HepG2 (cell line): ENCODE data around the gene KRTAP4-16. TPM values are rescaled to one million over a fixed set of nuclear protein-coding genes. Genes with fewer than 3 reads are reported as not detected.
"Not testable (repeated sequence)": the region's sequence is repeated elsewhere in the genome, so short reads cannot be mapped to it uniquely, and the experiment has no call there.

Experiments used
- ATAC-seq: fragments of 200-7000 bp; cut with Tn5 transposase; 3 replicates; pipeline ENCODE4 v1.9.1; 2020; ENCODE audit warnings: mild to moderate bottlenecking, moderate library complexity
- BruUV-seq: library from RNA; stranded (reverse); fragments of 400-500 nt; replicated peaks from 2 replicates; lab custom pipeline; 2021; lab: Mats Ljungman, UMichigan
- CTCF ChIA-PET: fragments of 300-600 bp; formaldehyde crosslinking; extraction: SDS; loops from one replicate; lab custom pipeline; 2021; ENCODE audit warnings: low total read pairs, inconsistent platforms, low intra/inter-chr PET ratio; lab: Yijun Ruan, JAX
- POLR2A ChIA-PET: fragments of 350-600 bp; sonication (Branson Sonifier 250); formaldehyde crosslinking; loops from one replicate; lab custom pipeline; 2020; ENCODE audit warnings: antibody characterized with exemption, inconsistent platforms; lab: Yijun Ruan, JAX
- DNase-seq: peaks from one replicate; pipeline ENCODE4 v3.0.0-alpha.2; 2015; ENCODE audit warnings: low spot score
- FAIRE-seq: peaks from 3 replicates; lab custom pipeline; 2011; peaks lifted over from hg19 to GRCh38; lab: Jason Lieb, UNC
- H2AFZ ChIP-seq: one replicate; pipeline ENCODE4 v1.6.1; 2011; ENCODE audit warnings: low read length, inconsistent platforms
- H3K27ac ChIP-seq: fragments of 300-600 bp; 3 replicates; pipeline ENCODE4 v1.8.0; 2011; ENCODE audit warnings: mixed run types, mild to moderate bottlenecking, mixed read lengths, low read length, inconsistent platforms; ENCODE audit not compliant: insufficient read depth; ENCODE audit errors: extremely low read length
- H3K27me3 ChIP-seq, 2 experiments: fragments of 200-600 bp in 1 of 2; 2 replicates in 1 of 2; 3 replicates in 1 of 2; pipeline versions ENCODE4 v1.6.0 to v1.8.0; 2011; ENCODE audit warnings: low read length in 2 of 2, mild to moderate bottlenecking in 2 of 2, moderate library complexity in 2 of 2, inconsistent platforms in 1 of 2; ENCODE audit not compliant: insufficient read depth in 2 of 2, control insufficient read depth in 1 of 2
- H3K36me3 ChIP-seq, 2 experiments: fragments of 200-600 bp in 1 of 2; replicated peaks in 1 of 2; 2 replicates in 1 of 2; 3 replicates in 1 of 2; pipeline versions ENCODE4 v1.5.1 to v1.8.0; 2011; ENCODE audit warnings: low read length in 2 of 2, inconsistent platforms in 1 of 2; ENCODE audit not compliant: insufficient read depth in 2 of 2, control insufficient read depth in 1 of 2
- H3K4me1 ChIP-seq: 2 replicates; pipeline ENCODE4 v1.5.1; 2012; ENCODE audit warnings: low read length, inconsistent platforms; ENCODE audit not compliant: insufficient read depth
- H3K4me2 ChIP-seq: 2 replicates; pipeline ENCODE4 v1.6.0; 2011; ENCODE audit warnings: low read depth, low read length, inconsistent platforms
- H3K4me3 ChIP-seq, 3 experiments: fragments of 200-600 bp in 1 of 3; sonication (generic), shearing (Covaris generic) in 1 of 3; replicated peaks in 1 of 3; 2 replicates each; pipeline ENCODE4 v1.5.1; 2011 to 2016; ENCODE audit warnings: low read length in 3 of 3, inconsistent platforms in 2 of 3, low read depth in 2 of 3, mild to moderate bottlenecking in 2 of 3, control low read depth in 1 of 3, mixed read lengths in 1 of 3; ENCODE audit not compliant: insufficient read depth in 1 of 3
- H3K79me2 ChIP-seq: one replicate; pipeline ENCODE4 v1.6.1; 2011; ENCODE audit warnings: low read length, inconsistent platforms; ENCODE audit not compliant: insufficient read depth
- H3K9ac ChIP-seq: 2 replicates; pipeline ENCODE4 v1.6.0; 2011; ENCODE audit warnings: mild to moderate bottlenecking, low read depth, low read length, inconsistent platforms; ENCODE audit not compliant: insufficient read depth
- H3K9me3 ChIP-seq: 2 replicates; pipeline ENCODE4 v1.5.1; 2012; ENCODE audit warnings: mild to moderate bottlenecking, low read length
- H4K20me1 ChIP-seq: 2 replicates; pipeline ENCODE4 v1.6.0; 2011; ENCODE audit warnings: inconsistent platforms, mild to moderate bottlenecking, low read length, moderate library complexity; ENCODE audit not compliant: insufficient read depth
- CCDC6 ChIP-seq: sonication (generic); formaldehyde crosslinking; IDR thresholded peaks from 2 replicates; pipeline ENCODE4 v1.8.1; 2022; ENCODE audit warnings: mild to moderate bottlenecking, missing genetic modification reagents, moderate library complexity
- DDIT3 ChIP-seq: sonication (generic); formaldehyde crosslinking; IDR thresholded peaks from 2 replicates; pipeline ENCODE4 v1.4.0; 2020; ENCODE audit warnings: mild to moderate bottlenecking, missing genetic modification reagents
- FOXK1 ChIP-seq: sonication (generic); formaldehyde crosslinking; IDR thresholded peaks from 2 replicates; pipeline ENCODE4 v1.4.0; 2020; ENCODE audit warnings: low read depth, missing genetic modification reagents, borderline replicate concordance
- GLMP ChIP-seq: sonication (generic); formaldehyde crosslinking; IDR thresholded peaks from 2 replicates; pipeline ENCODE4 v1.9.0; 2021; ENCODE audit warnings: missing genetic modification reagents, mild to moderate bottlenecking, borderline replicate concordance
- NR0B2 ChIP-seq: sonication (generic); formaldehyde crosslinking; IDR thresholded peaks from 2 replicates; pipeline ENCODE4 v1.4.0; 2020; ENCODE audit warnings: mild to moderate bottlenecking, missing genetic modification reagents
- ZMYM3 ChIP-seq: sonication (generic); formaldehyde crosslinking; IDR thresholded peaks from 2 replicates; pipeline ENCODE4 v1.5.1; 2020; ENCODE audit warnings: mild to moderate bottlenecking, missing genetic modification reagents
- ZNF280D ChIP-seq: sonication (generic); formaldehyde crosslinking; IDR thresholded peaks from 2 replicates; pipeline ENCODE4 v1.5.1; 2020; ENCODE audit warnings: mild to moderate bottlenecking, missing genetic modification reagents
- ZNF337 ChIP-seq: sonication (generic); formaldehyde crosslinking; IDR thresholded peaks from 2 replicates; pipeline ENCODE4 v1.5.1; 2020; ENCODE audit warnings: missing genetic modification reagents, low read depth, mild to moderate bottlenecking, borderline replicate concordance
- ZNF615 ChIP-seq: sonication (generic); formaldehyde crosslinking; IDR thresholded peaks from 2 replicates; pipeline ENCODE4 v1.5.0; 2020; ENCODE audit warnings: mild to moderate bottlenecking, missing genetic modification reagents, borderline replicate concordance
- WGBS: methylation state at CpG from one replicate; pipeline ENCODE4 v1.1.6; 2017; ENCODE audit warnings: low lambda C conversion rate; 5-methylcytosine and 5-hydroxymethylcytosine counted together
- in situ Hi-C: cut with HindIII; loops from 2 replicates; pipeline ENCODE4 v1.10.0; 2017; ENCODE audit warnings: low pct_unique_long_range_greater_than_20kb; ENCODE audit not compliant: extremely low pct_ligation_motif_present
- intact Hi-C: fragments of 100-400 bp; cut with micrococcal nuclease; formaldehyde crosslinking; loops from one replicate; pipeline ENCODE4 v1.10.0; 2022; ENCODE audit not compliant: unreplicated experiment
- polyA plus RNA-seq, 8 experiments: library from polyadenylated mRNA; depleted of rRNA in 3 of 8; stranded (reverse) in 7 of 8; unstranded in 1 of 8; fragments of >200 nt; fragmentation: Illumina TruSeq in 4 of 8; extraction: Trizol in 4 of 8; gene quantifications; 2 replicates each; pipeline versions ENCODE4 v1.2.1 to v1.2.3, GENCODE V29; 2011 to 2016; ENCODE audit warnings: low read depth in 4 of 8, missing spikeins in 1 of 8, mixed read lengths in 1 of 8; ENCODE audit not compliant: insufficient read depth in 1 of 8
- total RNA-seq, 5 experiments: library from RNA; depleted of rRNA; stranded (reverse); fragments of >200 nt; fragmentation: Illumina TruSeq; extraction: Trizol; gene quantifications; 2 replicates each; pipeline ENCODE4 v1.2.3, GENCODE V29; 2016; ENCODE audit warnings: low read depth in 1 of 5

The KRTAP4-16 gene
- total and polyA plus RNA-seq, 2 of the 13 experiments (the other 11 are each of a cell fraction or from before 2014, with no cell fraction given), result not detected

GRCh38 chr17:41118721-41119120 lies 16.7 kb upstream of the KRTAP4-16 start (continued):
- no peak for TF ChIP-seq ZNF280D

- H3K9ac ChIP-seq, H3K4me3 ChIP-seq, in situ Hi-C loops, POLR2A ChIA-PET, DNase-seq, H3K27me3 ChIP-seq, H3K4me1 ChIP-seq, intact Hi-C loops, H4K20me1 ChIP-seq, ATAC-seq, H3K9me3 ChIP-seq, H3K79me2 ChIP-seq, H3K27ac ChIP-seq, BruUV-seq, H3K4me2 ChIP-seq, H2AFZ ChIP-seq, FAIRE-seq, H3K36me3 ChIP-seq, CTCF ChIA-PET: not testable (repeated sequence)
- WGBS, result 0% methylated on average over 3 of the region's 10 CpGs
These were observed 15.9 kb upstream of the KRTAP4-16 start, which contains the start of gene KRTAP4-11 for GRCh38 chr17:41117846-41118386. Gene KRTAP4-11 (minus strand): TSS chr17:41118373. CDS start chr17:41118315, 58 bp downstream.

- peaks cover 0 to 4% of the 10 kb centered on the region in 2 experiments; a peak in 2 of 5 replicates for H3K27me3 ChIP-seq
- no peak overlapping the region for H2AFZ ChIP-seq
- no peak overlapping the region for H3K27ac ChIP-seq
- no TSS peak for BruUV-seq
- no peak overlapping the region for H3K4me2 ChIP-seq
- no peak for FAIRE-seq
- in situ Hi-C loops, result no loop called here
- H4K20me1 ChIP-seq, result no peaks in the 10 kb centered on the region
- no peak for DNase-seq
- H3K9me3 ChIP-seq, result peaks cover 3% of the 10 kb centered on the region; the same call in 1 of the 2 replicates
- no peaks in the 10 kb centered on the region for H3K79me2 ChIP-seq
- WGBS, result 39% methylated on average over 5 of the region's 5 CpGs
- no peaks in the 10 kb centered on the region for H3K36me3 ChIP-seq
- H3K4me1 ChIP-seq, result no peaks in the 10 kb centered on the region
- ChIA-PET POLR2A (no interaction called here), CTCF (no interaction called here)
- intact Hi-C loops, result no loop called here
- no peak overlapping the region for H3K4me3 ChIP-seq
- no peak overlapping the region for H3K9ac ChIP-seq
- no peak for ATAC-seq
- no peak for TF ChIP-seq CCDC6 (CRISPR knock-in tag)
- TF ChIP-seq ZMYM3, result no peak
- TF ChIP-seq DDIT3 (CRISPR knock-in tag), result no peak
- TF ChIP-seq ZNF615 (CRISPR knock-in tag), result no peak
- TF ChIP-seq FOXK1 (CRISPR knock-in tag), result no peak
- no peak for TF ChIP-seq ZNF337 (CRISPR knock-in tag)
- no peak for TF ChIP-seq GLMP
- TF ChIP-seq NR0B2, result no peak
These were observed 14.3 kb upstream of the KRTAP4-16 start for GRCh38 chr17:41116297-41116696.
